Mesenchymal stem cell (in vitro differentiated cells and primary cell): ENCODE measurements around the gene REG1A.

Source experiments
- DNase-seq: peaks from one replicate; pipeline ENCODE4 v3.0.0-alpha.2; 2013
- H2AFZ ChIP-seq: one replicate; pipeline ENCODE4 v1.6.1; 2013; ENCODE audit warnings: low read depth, mild to moderate bottlenecking, control low read depth, inconsistent platforms, low read length, moderate library complexity
- H2AK5ac ChIP-seq: 2 replicates; pipeline ENCODE4 v1.6.1; 2013; ENCODE audit warnings: low read length, moderate library complexity, mild to moderate bottlenecking, inconsistent platforms; ENCODE audit not compliant: severe bottlenecking
- H2BK120ac ChIP-seq: one replicate; pipeline ENCODE4 v1.6.1; 2013; ENCODE audit warnings: low read depth, mild to moderate bottlenecking, inconsistent platforms, low read length, moderate library complexity
- H2BK12ac ChIP-seq, 2 experiments: one replicate each; pipeline ENCODE4 v1.6.1; 2013; ENCODE audit warnings: inconsistent platforms in 2 of 2, low read length in 2 of 2, mild to moderate bottlenecking in 2 of 2, moderate library complexity in 2 of 2, control low read depth in 1 of 2
- H2BK15ac ChIP-seq: one replicate; pipeline ENCODE4 v1.6.1; 2013; ENCODE audit warnings: mild to moderate bottlenecking, low read depth, inconsistent platforms; ENCODE audit not compliant: poor library complexity, severe bottlenecking
- H2BK5ac ChIP-seq: 2 replicates; pipeline ENCODE4 v1.6.1; 2013; ENCODE audit warnings: low read depth, mild to moderate bottlenecking, low read length, control low read depth, inconsistent platforms; ENCODE audit not compliant: poor library complexity, severe bottlenecking
- H3K14ac ChIP-seq, 2 experiments: one replicate each; pipeline ENCODE4 v1.6.1; 2013; ENCODE audit warnings: inconsistent platforms in 2 of 2, low read length in 2 of 2, control low read depth in 1 of 2, mild to moderate bottlenecking in 1 of 2, moderate library complexity in 1 of 2
- H3K18ac ChIP-seq, 2 experiments: one replicate each; pipeline ENCODE4 v1.6.1; 2013; ENCODE audit warnings: inconsistent platforms in 2 of 2, low read length in 2 of 2, control low read depth in 1 of 2, low read depth in 1 of 2, mild to moderate bottlenecking in 1 of 2
- H3K23ac ChIP-seq, 2 experiments: one replicate each; pipeline ENCODE4 v1.6.1; 2013; ENCODE audit warnings: inconsistent platforms in 2 of 2, low read length in 2 of 2, mild to moderate bottlenecking in 2 of 2, moderate library complexity in 2 of 2, control low read depth in 1 of 2
- H3K27ac ChIP-seq: 2 replicates; pipeline ENCODE4 v1.5.1; 2013; ENCODE audit warnings: mild to moderate bottlenecking, moderate library complexity, low read length, control low read depth, inconsistent platforms; ENCODE audit not compliant: poor library complexity, severe bottlenecking
- H3K27me3 ChIP-seq, 2 experiments: 2 replicates each; pipeline versions ENCODE4 v1.6.1 to v1.7.0; 2013; ENCODE audit warnings: low read length in 2 of 2, mild to moderate bottlenecking in 2 of 2, moderate library complexity in 2 of 2, control low read depth in 1 of 2, inconsistent platforms in 1 of 2; ENCODE audit not compliant: control insufficient read depth in 1 of 2, insufficient read depth in 1 of 2
- H3K36me3 ChIP-seq, 2 experiments: 2 replicates each; pipeline versions ENCODE4 v1.6.1 to v1.7.0; 2013; ENCODE audit warnings: low read length in 2 of 2, control low read depth in 1 of 2, inconsistent platforms in 1 of 2, low read depth in 1 of 2, mild to moderate bottlenecking in 1 of 2; ENCODE audit not compliant: insufficient read depth in 2 of 2, control insufficient read depth in 1 of 2
- H3K4ac ChIP-seq, 2 experiments: one replicate each; pipeline ENCODE4 v1.6.1; 2013; ENCODE audit warnings: inconsistent platforms in 2 of 2, low read length in 2 of 2, mild to moderate bottlenecking in 2 of 2, moderate library complexity in 2 of 2, control low read depth in 1 of 2, low read depth in 1 of 2
- H3K4me1 ChIP-seq: 2 replicates; pipeline ENCODE4 v1.6.1; 2013; ENCODE audit warnings: low read depth, low read length, control low read depth; ENCODE audit not compliant: control insufficient read depth, insufficient read depth
- H3K4me2 ChIP-seq: 2 replicates; pipeline ENCODE4 v1.6.1; 2013; ENCODE audit warnings: low read length, mild to moderate bottlenecking, inconsistent platforms; ENCODE audit not compliant: poor library complexity, severe bottlenecking
- H3K4me3 ChIP-seq, 2 experiments: 2 replicates each; pipeline versions ENCODE4 v1.5.1 to v1.7.0; 2013; ENCODE audit warnings: low read length in 2 of 2, mild to moderate bottlenecking in 2 of 2, control low read depth in 1 of 2, low read depth in 1 of 2; ENCODE audit not compliant: insufficient read depth in 1 of 2
- H3K79me1 ChIP-seq: replicated peaks from 2 replicates; pipeline ENCODE4 v1.6.1; 2013; ENCODE audit warnings: mild to moderate bottlenecking, control low read depth, low read length, inconsistent platforms; ENCODE audit not compliant: poor library complexity, severe bottlenecking
- H3K9ac ChIP-seq: 2 replicates; pipeline ENCODE4 v1.7.0; 2013; ENCODE audit warnings: mild to moderate bottlenecking, low read length, moderate library complexity
- H3K9me3 ChIP-seq: 2 replicates; pipeline ENCODE4 v1.7.0; 2013; ENCODE audit warnings: mild to moderate bottlenecking, low read length; ENCODE audit not compliant: control insufficient read depth
- H4K8ac ChIP-seq: one replicate; pipeline ENCODE4 v1.6.1; 2013; ENCODE audit warnings: inconsistent platforms, mild to moderate bottlenecking, low read length, moderate library complexity
- H4K91ac ChIP-seq: one replicate; pipeline ENCODE4 v1.6.1; 2013; ENCODE audit warnings: mild to moderate bottlenecking, low read length, inconsistent platforms
- WGBS: methylation state at CpG from one replicate; pipeline ENCODE4 v1.1.7; 2013; ENCODE audit warnings: mixed read lengths; 5-methylcytosine and 5-hydroxymethylcytosine counted together

Gene REG1A

GRCh38 chr2:79171348-79171958 lies 51.2 kb downstream of the REG1A start:
- no peaks in the 10 kb centered on the region for H3K27me3 ChIP-seq
- H3K4me3 ChIP-seq: no peak overlapping the region
- H2BK15ac ChIP-seq: no peak overlapping the region
- H2BK12ac ChIP-seq: no peak overlapping the region
- H3K79me1 ChIP-seq: no peaks in the 10 kb centered on the region
- H3K14ac ChIP-seq: no peak overlapping the region
- H3K4me2 ChIP-seq: no peak overlapping the region
- H3K9ac ChIP-seq: no peak overlapping the region
- no peaks in the 10 kb centered on the region for H3K4me1 ChIP-seq
- no peak overlapping the region for H3K23ac ChIP-seq
- H4K91ac ChIP-seq: no peak overlapping the region
- H3K4ac ChIP-seq: no peak overlapping the region
- H3K27ac ChIP-seq: no peak overlapping the region
- H2BK120ac ChIP-seq: no peak overlapping the region
- no peaks in the 10 kb centered on the region for H3K36me3 ChIP-seq
- no peak overlapping the region for H2AK5ac ChIP-seq
- 74% methylated on average over 2 of the region's 2 CpGs for WGBS
- peaks cover 5% of the 10 kb centered on the region for H3K9me3 ChIP-seq
- no peak overlapping the region for H3K18ac ChIP-seq
- DNase-seq: no peak
- no peak overlapping the region for H2AFZ ChIP-seq
- H4K8ac ChIP-seq: no peak overlapping the region
- no peak overlapping the region for H2BK5ac ChIP-seq
